ENCODE results near the gene ODAPH. TPM values are rescaled to one million over a fixed set of nuclear protein-coding genes. Genes with fewer than 3 reads are reported as not detected.
"Not testable (repeated sequence)": the region's sequence is repeated elsewhere in the genome, so short reads cannot be mapped to it uniquely, and the experiment has no call there.

The ODAPH gene
- not detected for total RNA-seq
- under 1 TPM in 2 of 3 donors, not detected in 1; 0.13 to 0.24 TPM for polyA plus RNA-seq
- long read RNA-seq, donor 1, result 0 reads
- long read RNA-seq, donor 2, result 0 reads
- long read RNA-seq, donor 3, result 0 reads
- long read RNA-seq, donor 4, result 0 reads
- long read RNA-seq, donor 5, result 0 reads
- long read RNA-seq, donor 6, result 0 reads
- long read RNA-seq, donor 7, result 0 reads
- long read RNA-seq, donor 8, result 0 reads
- long read RNA-seq, donor 9, result 0 reads
- long read RNA-seq, donor 10, result 0 reads

DNA sequence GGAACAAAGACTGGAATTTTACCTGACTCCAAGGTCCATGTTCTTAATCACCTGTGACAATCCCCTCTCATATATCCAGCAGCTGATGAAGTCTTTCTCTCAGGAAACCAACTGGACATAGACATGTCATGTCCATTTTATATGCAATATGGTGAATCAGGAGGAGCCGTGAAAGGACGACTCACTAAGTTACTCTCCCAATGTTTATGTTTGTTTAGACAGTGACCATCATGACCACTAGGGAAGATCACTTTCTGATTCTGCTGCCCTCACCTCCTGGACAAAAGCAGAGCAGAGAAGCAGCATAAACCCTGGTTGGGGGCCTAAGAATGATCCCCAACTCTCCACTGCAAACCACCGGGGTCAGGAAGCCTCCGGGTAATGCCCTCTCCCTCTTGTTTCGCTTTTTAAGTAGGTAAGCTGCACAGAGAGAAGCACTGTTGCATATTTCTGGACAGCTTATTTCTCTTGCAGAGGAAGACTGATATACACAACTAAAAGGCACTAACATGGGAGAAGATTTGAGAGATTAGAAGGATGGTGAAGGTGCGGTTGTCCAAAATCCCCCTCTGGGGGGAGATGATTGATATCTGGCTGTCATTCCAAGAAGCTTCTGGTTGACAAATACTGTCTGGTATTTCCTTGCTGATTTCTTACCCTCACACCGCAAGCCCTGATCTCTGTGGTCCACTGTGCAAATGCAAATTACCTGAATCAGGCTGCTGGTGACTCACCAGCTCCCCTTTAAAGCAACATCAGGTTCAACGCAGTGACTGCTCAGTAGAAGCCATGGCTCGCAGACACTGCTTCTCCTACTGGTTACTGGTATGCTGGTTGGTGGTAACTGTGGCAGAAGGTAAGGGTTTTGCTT, at the start of gene ODAPH:
ODAPH (plus strand) TSS at position 773 of the 871 bp plus-strand sequence; CDS start at position 790, 17 bp downstream.
- intact Hi-C loops (cut with DNase I), result no loop called here
- no peak within 1 kb of the TSS for H3K27ac ChIP-seq
- no peak within 1 kb of the TSS for H3K4me3 ChIP-seq
- DNase-seq, result no peak
- no peaks in the 10 kb centered on the region for H3K4me1 ChIP-seq (replicated peaks in 1 of 2)
- H3K36me3 ChIP-seq (replicated peaks in 1 of 2), result no peaks in the 10 kb centered on the region
- WGBS, 4 donors, result 56 to 78% (median 68%) methylated on average over 8 to 9 of the region's 9 CpGs
- TF ChIP-seq POLR2A (IDR thresholded peaks at IDR 0.05) (no peak), CTCF (IDR thresholded peaks at IDR 0.05) (no peak)
- no peaks in the 10 kb centered on the region for H3K9me3 ChIP-seq (replicated peaks in 1 of 3)
- no peaks in the 10 kb centered on the region for H3K27me3 ChIP-seq

DNA sequence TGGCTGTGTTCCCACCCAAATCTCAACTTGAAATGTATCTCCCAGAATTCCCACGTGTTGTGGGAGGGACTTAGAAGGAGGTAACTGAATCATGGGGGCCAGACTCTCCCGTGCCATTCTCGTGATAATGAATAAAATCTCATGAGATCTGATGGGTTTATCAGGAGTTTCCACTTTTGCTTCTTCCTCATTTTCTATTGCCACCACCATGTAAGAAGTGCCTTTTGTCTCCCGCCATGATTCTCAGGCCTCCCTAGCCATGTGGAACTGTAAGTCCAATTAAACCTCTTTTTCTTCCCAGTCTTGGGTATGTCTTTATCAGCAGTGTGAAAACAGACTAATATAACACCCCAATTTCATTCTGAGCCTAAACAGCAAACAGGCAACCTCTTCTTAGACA, 46.3 kb upstream of the ODAPH start:
- H3K27ac ChIP-seq; H3K4me3 ChIP-seq; intact Hi-C loops (cut with DNase I); H3K9me3 ChIP-seq (replicated peaks in 1 of 3); H3K36me3 ChIP-seq (replicated peaks in 1 of 2); DNase-seq; H3K27me3 ChIP-seq: not testable (repeated sequence)
- 84 to 96% (median 95%) methylated on average over 4 of the region's 4 CpGs for WGBS, 4 donors
- peaks cover 21 to 37% of the 10 kb centered on the region in 2 donors for H3K4me1 ChIP-seq (replicated peaks in 1 of 2)

- peak overlapping the region in 1 of 4 donors; percentile 68 for H3K4me3 ChIP-seq
- H3K27me3 ChIP-seq, result no peaks in the 10 kb centered on the region
- intact Hi-C loops (cut with DNase I), result no loop called here
- H3K9me3 ChIP-seq (replicated peaks in 1 of 3), result peaks cover 0 to 2% (median 0%) of the 10 kb centered on the region in 3 donors
- peak overlapping the region in 2 of 5 donors; percentile 98 to 99 for H3K27ac ChIP-seq
- peaks cover 27 to 51% of the 10 kb centered on the region in 2 donors for H3K4me1 ChIP-seq (replicated peaks in 1 of 2)
- WGBS, 4 donors, result 66 to 76% (median 67%) methylated on average over 3 of the region's 3 CpGs
- peaks cover 0 to 2% of the 10 kb centered on the region in 2 donors for H3K36me3 ChIP-seq (replicated peaks in 1 of 2)
- TF ChIP-seq CTCF (IDR thresholded peaks at IDR 0.05), result no peak
- TF ChIP-seq POLR2A (IDR thresholded peaks at IDR 0.05), result no peak
- DNase-seq, result no peak
Measured at GRCh38 chr4:75511841-75512240, 44.0 kb upstream of the ODAPH start.

- TF ChIP-seq POLR2A (IDR thresholded peaks at IDR 0.05) (no peak), CTCF (IDR thresholded peaks at IDR 0.05) (no peak)
- 47 to 63% (median 60%) methylated on average over 6 of the region's 6 CpGs for WGBS, 4 donors
- intact Hi-C loops (cut with DNase I), result no loop called here
- H3K4me3 ChIP-seq, result peak overlapping the region in 1 of 4 donors; percentile 68
- peak overlapping the region in 3 of 5 donors; percentile 93 to 99 (median 98) for H3K27ac ChIP-seq
- no peaks in the 10 kb centered on the region for H3K27me3 ChIP-seq
- peaks cover 27 to 51% of the 10 kb centered on the region in 2 donors for H3K4me1 ChIP-seq (replicated peaks in 1 of 2)
- peak in 1 of 7 donors; percentile 6 for DNase-seq
- H3K9me3 ChIP-seq (replicated peaks in 1 of 3), result no peaks in the 10 kb centered on the region
- H3K36me3 ChIP-seq (replicated peaks in 1 of 2), result peaks cover 0 to 10% of the 10 kb centered on the region in 2 donors
Measured at GRCh38 chr4:75512386-75513211, 43.3 kb upstream of the ODAPH start.
